ENCODE data around the gene RAD51B. TPM values are rescaled to one million over a fixed set of nuclear protein-coding genes. Genes with fewer than 3 reads are reported as not detected.

Gene RAD51B
- total RNA-seq, 1 experiment from 2014 or later, result 14.2 TPM

DNA sequence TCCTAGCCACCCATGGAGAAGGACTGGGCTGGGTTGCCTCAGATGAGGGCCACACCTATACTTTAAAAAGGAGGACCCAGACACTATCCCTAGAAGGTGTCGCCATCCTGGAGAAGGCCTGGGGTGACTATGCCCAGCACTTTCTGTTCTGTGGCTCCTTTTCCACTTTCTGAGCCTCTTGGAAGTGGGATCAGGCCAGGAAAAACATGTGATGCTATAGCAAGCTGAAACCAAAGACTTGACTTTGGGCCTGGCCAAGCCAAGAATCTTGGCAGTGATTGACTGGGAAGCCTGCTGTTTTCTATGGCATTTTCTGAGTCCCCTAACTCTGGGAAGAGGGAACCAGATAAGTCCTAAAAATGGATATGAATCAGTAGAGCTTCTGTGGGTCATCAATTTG is 641.0 kb downstream of the RAD51B start:
- POLR2A ChIA-PET, result no interaction called here
- H3K27ac Mint-ChIP-seq, result no peak overlapping the region
- peaks cover 11% of the 10 kb centered on the region for H3K4me1 Mint-ChIP-seq
- no peak overlapping the region for H3K4me3 Mint-ChIP-seq
- peaks cover 5% of the 10 kb centered on the region; the same call in 1 of the 2 replicates for H3K9me3 Mint-ChIP-seq
- H3K36me3 Mint-ChIP-seq, result 0 out of 2 replicates have a peak, but pooled peaks cover 3% of the 10 kb centered on the region
- no peak for TF ChIP-seq ZNF219 (CRISPR knock-in tag; IDR thresholded peaks at IDR 0.05; ENCODE audit: borderline replicate concordance)
- TF ChIP-seq ZNF532 (CRISPR knock-in tag; IDR thresholded peaks at IDR 0.05; ENCODE audit: borderline replicate concordance), result no peak
- no peak for TF ChIP-seq CDX4 (CRISPR knock-in tag; IDR thresholded peaks at IDR 0.05; ENCODE audit: borderline replicate concordance)
- TF ChIP-seq GABPB1 (CRISPR knock-in tag; IDR thresholded peaks at IDR 0.05), result no peak
- TF ChIP-seq, protein P1, sequence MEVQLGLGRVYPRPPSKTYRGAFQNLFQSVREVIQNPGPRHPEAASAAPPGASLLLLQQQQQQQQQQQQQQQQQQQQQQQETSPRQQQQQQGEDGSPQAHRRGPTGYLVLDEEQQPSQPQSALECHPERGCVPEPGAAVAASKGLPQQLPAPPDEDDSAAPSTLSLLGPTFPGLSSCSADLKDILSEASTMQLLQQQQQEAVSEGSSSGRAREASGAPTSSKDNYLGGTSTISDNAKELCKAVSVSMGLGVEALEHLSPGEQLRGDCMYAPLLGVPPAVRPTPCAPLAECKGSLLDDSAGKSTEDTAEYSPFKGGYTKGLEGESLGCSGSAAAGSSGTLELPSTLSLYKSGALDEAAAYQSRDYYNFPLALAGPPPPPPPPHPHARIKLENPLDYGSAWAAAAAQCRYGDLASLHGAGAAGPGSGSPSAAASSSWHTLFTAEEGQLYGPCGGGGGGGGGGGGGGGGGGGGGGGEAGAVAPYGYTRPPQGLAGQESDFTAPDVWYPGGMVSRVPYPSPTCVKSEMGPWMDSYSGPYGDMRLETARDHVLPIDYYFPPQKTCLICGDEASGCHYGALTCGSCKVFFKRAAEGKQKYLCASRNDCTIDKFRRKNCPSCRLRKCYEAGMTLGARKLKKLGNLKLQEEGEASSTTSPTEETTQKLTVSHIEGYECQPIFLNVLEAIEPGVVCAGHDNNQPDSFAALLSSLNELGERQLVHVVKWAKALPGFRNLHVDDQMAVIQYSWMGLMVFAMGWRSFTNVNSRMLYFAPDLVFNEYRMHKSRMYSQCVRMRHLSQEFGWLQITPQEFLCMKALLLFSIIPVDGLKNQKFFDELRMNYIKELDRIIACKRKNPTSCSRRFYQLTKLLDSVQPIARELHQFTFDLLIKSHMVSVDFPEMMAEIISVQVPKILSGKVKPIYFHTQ (CRISPR knock-in tag; IDR thresholded peaks at IDR 0.05), result no peak
- TF ChIP-seq HMGXB4 (CRISPR knock-in tag; IDR thresholded peaks at IDR 0.05), result no peak
- no peak for TF ChIP-seq PRDM15 (CRISPR knock-in tag; IDR thresholded peaks at IDR 0.05)
- TF ChIP-seq, protein P2, sequence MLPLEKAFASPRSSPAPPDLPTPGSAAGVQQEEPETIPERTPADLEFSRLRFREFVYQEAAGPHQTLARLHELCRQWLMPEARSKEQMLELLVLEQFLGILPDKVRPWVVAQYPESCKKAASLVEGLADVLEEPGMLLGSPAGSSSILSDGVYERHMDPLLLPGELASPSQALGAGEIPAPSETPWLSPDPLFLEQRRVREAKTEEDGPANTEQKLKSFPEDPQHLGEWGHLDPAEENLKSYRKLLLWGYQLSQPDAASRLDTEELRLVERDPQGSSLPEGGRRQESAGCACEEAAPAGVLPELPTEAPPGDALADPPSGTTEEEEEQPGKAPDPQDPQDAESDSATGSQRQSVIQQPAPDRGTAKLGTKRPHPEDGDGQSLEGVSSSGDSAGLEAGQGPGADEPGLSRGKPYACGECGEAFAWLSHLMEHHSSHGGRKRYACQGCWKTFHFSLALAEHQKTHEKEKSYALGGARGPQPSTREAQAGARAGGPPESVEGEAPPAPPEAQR (CRISPR knock-in tag; IDR thresholded peaks at IDR 0.05), result no peak
- no peak for TF ChIP-seq MYBL2 (CRISPR knock-in tag; IDR thresholded peaks at IDR 0.05)
- no peak for TF ChIP-seq STAT6 (CRISPR knock-in tag; conservative IDR thresholded peaks at IDR 0.05; ENCODE audit: low read depth)
- no peak for TF ChIP-seq IRF1 (CRISPR knock-in tag; IDR thresholded peaks at IDR 0.05)
- no peak for TF ChIP-seq MXD4 (CRISPR knock-in tag; IDR thresholded peaks at IDR 0.05; ENCODE audit: borderline replicate concordance)
- no peak for TF ChIP-seq ZNF416 (CRISPR knock-in tag; IDR thresholded peaks at IDR 0.05)
- ATAC-seq, result no peak
- DNase-seq (ENCODE audit: low spot score), result no peak
- no peaks in the 10 kb centered on the region for H3K27me3 Mint-ChIP-seq (ENCODE audit: low read depth)
- CTCF ChIA-PET, result interaction anchor here (2.1 kb wide), 1 partner anchor 11 kb away, joined by 10 read pairs; no protein-coding TSS in a partner anchor
